Smooth muscle cell (in vitro differentiated cells): ENCODE data around the gene GPR22. TPM values are rescaled to one million over a fixed set of nuclear protein-coding genes. Genes with fewer than 3 reads are reported as not detected.

ENCODE experiments used
- DNase-seq: peaks from one replicate; lab custom pipeline; 2025; ENCODE audit not compliant: unreplicated experiment; lab: John Stamatoyannopoulos, UW
- H2AFZ ChIP-seq: fragments of 200-600 bp; sonication (generic); 2 replicates; pipeline ENCODE4 v1.6.0; 2016; ENCODE audit warnings: antibody characterized with exemption, low read depth, mild to moderate bottlenecking
- H3F3A ChIP-seq: fragments of 200-600 bp; sonication (generic); 2 replicates; pipeline ENCODE4 v1.6.0; 2017; ENCODE audit warnings: antibody characterized with exemption, low read depth
- H3K27ac ChIP-seq: fragments of 200-600 bp; sonication (generic); 2 replicates; pipeline ENCODE4 v1.5.1; 2016; ENCODE audit warnings: low read depth, mild to moderate bottlenecking
- H3K27me3 ChIP-seq: fragments of 200-600 bp; sonication (generic); 2 replicates; pipeline ENCODE4 v1.6.1; 2016; ENCODE audit warnings: low read depth, mild to moderate bottlenecking
- H3K36me3 ChIP-seq: fragments of 200-600 bp; sonication (generic); 2 replicates; pipeline ENCODE4 v1.5.1; 2016; ENCODE audit warnings: low read depth
- H3K4me1 ChIP-seq: fragments of 200-600 bp; sonication (generic); 2 replicates; pipeline ENCODE4 v1.5.1; 2016; ENCODE audit warnings: low read depth
- H3K4me2 ChIP-seq: fragments of 200-600 bp; sonication (generic); 2 replicates; pipeline ENCODE4 v1.6.0; 2016; ENCODE audit warnings: mild to moderate bottlenecking
- H3K4me3 ChIP-seq: fragments of 200-600 bp; sonication (generic); 2 replicates; pipeline ENCODE4 v1.5.1; 2016; ENCODE audit warnings: mild to moderate bottlenecking
- H3K79me2 ChIP-seq: fragments of 200-600 bp; sonication (generic); 2 replicates; pipeline ENCODE4 v1.6.0; 2016; ENCODE audit warnings: low read depth, mild to moderate bottlenecking
- H3K9ac ChIP-seq: fragments of 200-600 bp; sonication (generic); 2 replicates; pipeline ENCODE4 v1.6.0; 2016; ENCODE audit warnings: low read depth
- H3K9me3 ChIP-seq: fragments of 200-600 bp; sonication (generic); replicated peaks from 2 replicates; pipeline ENCODE4 v1.5.1; 2016; ENCODE audit warnings: low read depth
- H4K20me1 ChIP-seq: fragments of 200-600 bp; sonication (generic); 2 replicates; pipeline ENCODE4 v1.6.0; 2016; ENCODE audit warnings: low read depth
- WGBS: methylation state at CpG from one replicate; pipeline ENCODE4 v1.1.7; 2016; ENCODE audit warnings: low lambda C conversion rate; 5-methylcytosine and 5-hydroxymethylcytosine counted together
- polyA plus RNA-seq: library from polyadenylated mRNA; unstranded; fragments of >200 nt; fragmentation: Nextera tagmentation; extraction: Ambion mirVana; gene quantifications from 2 replicates; pipeline ENCODE4 v1.2.1, GENCODE V29; 2016
- total RNA-seq: library from RNA; depleted of rRNA; stranded (reverse); fragments of >200 nt; gene quantifications from 2 replicates; pipeline ENCODE4 v1.2.3, GENCODE V29; 2014
- TF ChIP-seq, protein P1 (sequence below): fragments of 200-600 bp; sonication (generic); IDR thresholded peaks from 2 replicates; pipeline ENCODE4 v1.5.1; 2017; ENCODE audit warnings: borderline replicate concordance, mild to moderate bottlenecking, antibody characterized with exemption; ENCODE audit not compliant: insufficient read depth, poor library complexity, severe bottlenecking

The GPR22 gene
- total and polyA plus RNA-seq, 2 experiments from 2014 or later: 0.08 TPM; not detected in 1

DNA sequence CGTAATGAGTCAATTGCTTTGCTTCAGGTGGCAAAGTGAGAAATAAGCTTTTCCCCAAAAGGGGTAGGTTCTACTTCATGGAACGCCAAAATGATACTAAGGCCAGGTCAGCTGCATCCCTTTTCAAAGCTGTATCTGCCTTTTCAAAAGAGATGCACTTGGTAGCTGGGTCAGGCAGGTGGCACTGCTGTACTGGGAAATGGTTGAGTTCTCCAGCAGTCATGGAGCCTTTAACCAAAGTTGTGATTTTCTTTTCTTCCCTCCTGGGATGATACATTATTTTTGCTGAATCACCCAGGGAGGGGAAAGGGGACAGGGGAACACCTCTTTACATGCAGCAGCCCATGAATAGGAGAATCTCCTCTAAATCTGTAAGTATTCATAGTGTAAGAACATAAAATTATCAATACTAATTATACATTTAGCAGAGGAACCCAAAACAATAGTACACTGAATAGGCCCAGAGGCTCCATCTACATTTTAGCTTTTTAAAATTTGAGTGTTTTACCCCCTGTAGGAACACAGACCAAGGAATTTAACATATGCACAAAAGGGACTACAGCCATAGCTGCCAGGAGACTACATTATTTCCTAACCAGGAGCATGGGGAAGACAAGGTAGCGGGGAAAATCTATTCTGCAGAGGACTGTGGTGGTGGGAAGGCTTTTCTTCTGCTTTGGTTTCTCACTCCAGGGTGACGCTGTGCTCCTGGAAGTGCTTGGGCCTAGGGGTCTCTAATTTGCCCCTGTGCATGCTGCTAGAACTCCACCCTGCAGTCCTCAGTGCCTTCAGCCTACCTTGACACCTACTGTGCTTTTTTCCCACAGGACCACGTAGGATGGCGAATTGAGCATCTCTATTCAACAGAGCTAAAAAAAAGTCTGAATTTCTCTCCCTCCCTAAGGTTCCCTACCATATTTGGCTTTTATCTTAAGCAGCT, 6.4 kb upstream of the GPR22 start:
- H3K9me3 ChIP-seq: no peaks in the 10 kb centered on the region
- DNase-seq: no peak
- TF ChIP-seq, protein P1, sequence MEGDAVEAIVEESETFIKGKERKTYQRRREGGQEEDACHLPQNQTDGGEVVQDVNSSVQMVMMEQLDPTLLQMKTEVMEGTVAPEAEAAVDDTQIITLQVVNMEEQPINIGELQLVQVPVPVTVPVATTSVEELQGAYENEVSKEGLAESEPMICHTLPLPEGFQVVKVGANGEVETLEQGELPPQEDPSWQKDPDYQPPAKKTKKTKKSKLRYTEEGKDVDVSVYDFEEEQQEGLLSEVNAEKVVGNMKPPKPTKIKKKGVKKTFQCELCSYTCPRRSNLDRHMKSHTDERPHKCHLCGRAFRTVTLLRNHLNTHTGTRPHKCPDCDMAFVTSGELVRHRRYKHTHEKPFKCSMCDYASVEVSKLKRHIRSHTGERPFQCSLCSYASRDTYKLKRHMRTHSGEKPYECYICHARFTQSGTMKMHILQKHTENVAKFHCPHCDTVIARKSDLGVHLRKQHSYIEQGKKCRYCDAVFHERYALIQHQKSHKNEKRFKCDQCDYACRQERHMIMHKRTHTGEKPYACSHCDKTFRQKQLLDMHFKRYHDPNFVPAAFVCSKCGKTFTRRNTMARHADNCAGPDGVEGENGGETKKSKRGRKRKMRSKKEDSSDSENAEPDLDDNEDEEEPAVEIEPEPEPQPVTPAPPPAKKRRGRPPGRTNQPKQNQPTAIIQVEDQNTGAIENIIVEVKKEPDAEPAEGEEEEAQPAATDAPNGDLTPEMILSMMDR: peak; percentile 53
- H3K27ac ChIP-seq: no peak overlapping the region
- no peaks in the 10 kb centered on the region for H3K4me1 ChIP-seq
- no peak overlapping the region for H3K4me3 ChIP-seq
- H3K4me2 ChIP-seq: no peak overlapping the region
- peaks cover 53% of the 10 kb centered on the region for H4K20me1 ChIP-seq
- no peak overlapping the region for H2AFZ ChIP-seq
- no peak overlapping the region for H3K9ac ChIP-seq
- no peaks in the 10 kb centered on the region for H3K79me2 ChIP-seq
- 74% methylated on average over 6 of the region's 6 CpGs for WGBS
- no peaks in the 10 kb centered on the region for H3K36me3 ChIP-seq
- no peaks in the 10 kb centered on the region for H3F3A ChIP-seq
- no peaks in the 10 kb centered on the region for H3K27me3 ChIP-seq

GRCh38 chr7:107464666-107465226, 5.1 kb upstream of the GPR22 start:
- 86% methylated on average over 3 of the region's 3 CpGs for WGBS
- H3K79me2 ChIP-seq: no peaks in the 10 kb centered on the region
- TF ChIP-seq, protein P1: no peak

GRCh38 chr7:107467972-107468371, 1.9 kb upstream of the GPR22 start:
- H3K4me1 ChIP-seq: no peaks in the 10 kb centered on the region
- H3K79me2 ChIP-seq: no peaks in the 10 kb centered on the region
- no peak overlapping the region for H3K4me2 ChIP-seq
- no peaks in the 10 kb centered on the region for H3F3A ChIP-seq
- H3K27me3 ChIP-seq: no peaks in the 10 kb centered on the region
- no peak overlapping the region for H2AFZ ChIP-seq
- H3K4me3 ChIP-seq: no peak overlapping the region
- no peak overlapping the region for H3K27ac ChIP-seq
- H3K36me3 ChIP-seq: no peaks in the 10 kb centered on the region
- H3K9ac ChIP-seq: no peak overlapping the region
- TF ChIP-seq, protein P1: no peak
- H3K9me3 ChIP-seq: no peaks in the 10 kb centered on the region
- 92% methylated on average over 2 of the region's 2 CpGs for WGBS
- DNase-seq: no peak
- H4K20me1 ChIP-seq: peaks cover 64% of the 10 kb centered on the region

More at GRCh38 chr7:107464666-107465226, 5.1 kb upstream of the GPR22 start:
- no peak for DNase-seq
- no peaks in the 10 kb centered on the region for H3K27me3 ChIP-seq
- no peaks in the 10 kb centered on the region for H3F3A ChIP-seq
- no peak overlapping the region for H3K27ac ChIP-seq
- H3K4me3 ChIP-seq: no peak overlapping the region
- H3K36me3 ChIP-seq: no peaks in the 10 kb centered on the region
- peaks cover 64% of the 10 kb centered on the region for H4K20me1 ChIP-seq
- no peaks in the 10 kb centered on the region for H3K9me3 ChIP-seq
- H3K4me1 ChIP-seq: no peaks in the 10 kb centered on the region
- no peak overlapping the region for H2AFZ ChIP-seq
- H3K9ac ChIP-seq: no peak overlapping the region
- H3K4me2 ChIP-seq: no peak overlapping the region
